IPS-20b (cell line): ENCODE results near the gene SOHLH2.

Source experiments
- H3K27ac ChIP-seq: one replicate; pipeline ENCODE4 v1.5.1; 2013; ENCODE audit warnings: low read length
- H3K27me3 ChIP-seq: 2 replicates; pipeline ENCODE4 v1.6.1; 2013; ENCODE audit warnings: mild to moderate bottlenecking, low read length, inconsistent platforms; ENCODE audit not compliant: insufficient read depth
- H3K36me3 ChIP-seq: 2 replicates; pipeline ENCODE4 v1.6.1; 2013; ENCODE audit warnings: low read depth, mild to moderate bottlenecking, inconsistent platforms, low read length, moderate library complexity; ENCODE audit not compliant: insufficient read depth
- H3K4me1 ChIP-seq: 2 replicates; pipeline ENCODE4 v1.6.1; 2013; ENCODE audit warnings: mild to moderate bottlenecking, control low read depth, inconsistent platforms, low read length, moderate library complexity; ENCODE audit not compliant: insufficient read depth
- H3K4me3 ChIP-seq: 2 replicates; pipeline ENCODE4 v1.5.1; 2013; ENCODE audit warnings: mild to moderate bottlenecking, low read length, inconsistent platforms
- H3K9ac ChIP-seq: 2 replicates; pipeline ENCODE4 v1.6.1; 2013; ENCODE audit warnings: low read depth, mild to moderate bottlenecking, inconsistent platforms, low read length, moderate library complexity
- H3K9me3 ChIP-seq: 2 replicates; pipeline ENCODE4 v1.6.1; 2013; ENCODE audit warnings: mild to moderate bottlenecking, low read depth, low read length, inconsistent platforms; ENCODE audit not compliant: insufficient read depth

SOHLH2 gene, protein sequence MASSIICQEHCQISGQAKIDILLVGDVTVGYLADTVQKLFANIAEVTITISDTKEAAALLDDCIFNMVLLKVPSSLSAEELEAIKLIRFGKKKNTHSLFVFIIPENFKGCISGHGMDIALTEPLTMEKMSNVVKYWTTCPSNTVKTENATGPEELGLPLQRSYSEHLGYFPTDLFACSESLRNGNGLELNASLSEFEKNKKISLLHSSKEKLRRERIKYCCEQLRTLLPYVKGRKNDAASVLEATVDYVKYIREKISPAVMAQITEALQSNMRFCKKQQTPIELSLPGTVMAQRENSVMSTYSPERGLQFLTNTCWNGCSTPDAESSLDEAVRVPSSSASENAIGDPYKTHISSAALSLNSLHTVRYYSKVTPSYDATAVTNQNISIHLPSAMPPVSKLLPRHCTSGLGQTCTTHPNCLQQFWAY

GRCh38 chr13:36214163-36214921, at the start of gene SOHLH2:
TSS of gene SOHLH2 (minus strand) at chr13:36214556. CDS start at chr13:36214526, 30 bp downstream.
- Histone ChIP-seq H3K9ac (no peak within 1 kb of the TSS), H3K4me3 (no peak within 1 kb of the TSS), H3K27ac (no peak within 1 kb of the TSS), H3K9me3 (no peaks in the 10 kb centered on the region), H3K36me3 (no peaks in the 10 kb centered on the region), H3K27me3 (no peaks in the 10 kb centered on the region), H3K4me1 (no peaks in the 10 kb centered on the region; the same call in 1 of the 2 replicates)

DNA sequence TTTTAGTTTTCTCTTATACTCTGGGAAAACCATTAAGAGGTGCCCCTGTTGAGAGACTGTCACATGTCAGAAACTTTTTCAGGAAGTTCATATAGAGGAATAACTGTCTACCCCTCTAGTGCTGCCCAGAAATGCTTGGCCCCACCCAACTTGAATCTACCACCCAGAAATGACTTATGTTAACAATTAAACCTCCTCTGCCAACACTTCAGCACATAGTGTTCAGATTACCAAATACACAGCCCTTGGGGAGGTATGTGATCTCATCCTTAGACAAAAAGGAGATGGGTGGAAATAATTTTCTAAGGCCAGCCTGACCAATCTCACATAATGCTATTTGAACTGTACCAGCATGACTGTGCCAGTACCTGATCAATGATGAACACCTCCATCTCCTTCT, 47.6 kb upstream of the SOHLH2 start:
- Histone ChIP-seq H3K36me3 (no peaks in the 10 kb centered on the region), H3K9me3 (no peaks in the 10 kb centered on the region), H3K27ac (no peak overlapping the region), H3K9ac (no peak overlapping the region), H3K27me3 (no peaks in the 10 kb centered on the region), H3K4me3 (no peak overlapping the region), H3K4me1 (peaks cover 5% of the 10 kb centered on the region; the same call in 1 of the 2 replicates)

- no peak overlapping the region for H3K27ac ChIP-seq
- no peaks in the 10 kb centered on the region for H3K36me3 ChIP-seq
- no peaks in the 10 kb centered on the region for H3K27me3 ChIP-seq
- no peak overlapping the region for H3K9ac ChIP-seq
- peaks cover 5% of the 10 kb centered on the region; the same call in 1 of the 2 replicates for H3K4me1 ChIP-seq
- H3K4me3 ChIP-seq, result no peak overlapping the region
- H3K9me3 ChIP-seq, result no peaks in the 10 kb centered on the region
These were observed 46.7 kb upstream of the SOHLH2 start for GRCh38 chr13:36261011-36261410.

- H3K4me3 ChIP-seq, result no peak overlapping the region
- peaks cover 5% of the 10 kb centered on the region; the same call in 1 of the 2 replicates for H3K4me1 ChIP-seq
- no peaks in the 10 kb centered on the region for H3K27me3 ChIP-seq
- H3K36me3 ChIP-seq, result no peaks in the 10 kb centered on the region
- H3K9me3 ChIP-seq, result no peaks in the 10 kb centered on the region
- no peak overlapping the region for H3K27ac ChIP-seq
- H3K9ac ChIP-seq, result no peak overlapping the region
These were observed 45.2 kb upstream of the SOHLH2 start for GRCh38 chr13:36259361-36260137.

- H3K36me3 ChIP-seq, result no peaks in the 10 kb centered on the region
- no peaks in the 10 kb centered on the region for H3K9me3 ChIP-seq
- H3K4me3 ChIP-seq, result no peak overlapping the region
- no peak overlapping the region for H3K27ac ChIP-seq
- H3K27me3 ChIP-seq, result no peaks in the 10 kb centered on the region
- no peak overlapping the region for H3K9ac ChIP-seq
- H3K4me1 ChIP-seq, result peaks cover 5% of the 10 kb centered on the region; the same call in 1 of the 2 replicates
These were observed 44.5 kb upstream of the SOHLH2 start for GRCh38 chr13:36258831-36259230.

GRCh38 chr13:36251526-36251925, 37.2 kb upstream of the SOHLH2 start:
- no peaks in the 10 kb centered on the region for H3K27me3 ChIP-seq
- H3K4me3 ChIP-seq, result no peak overlapping the region
- peaks cover 2% of the 10 kb centered on the region; the same call in 1 of the 2 replicates for H3K4me1 ChIP-seq
- H3K9me3 ChIP-seq, result no peaks in the 10 kb centered on the region; the same call in 1 of the 2 replicates
- peaks cover 16% of the 10 kb centered on the region; the same call in 1 of the 2 replicates for H3K36me3 ChIP-seq
- H3K27ac ChIP-seq, result no peak overlapping the region
- H3K9ac ChIP-seq, result no peak overlapping the region

DNA sequence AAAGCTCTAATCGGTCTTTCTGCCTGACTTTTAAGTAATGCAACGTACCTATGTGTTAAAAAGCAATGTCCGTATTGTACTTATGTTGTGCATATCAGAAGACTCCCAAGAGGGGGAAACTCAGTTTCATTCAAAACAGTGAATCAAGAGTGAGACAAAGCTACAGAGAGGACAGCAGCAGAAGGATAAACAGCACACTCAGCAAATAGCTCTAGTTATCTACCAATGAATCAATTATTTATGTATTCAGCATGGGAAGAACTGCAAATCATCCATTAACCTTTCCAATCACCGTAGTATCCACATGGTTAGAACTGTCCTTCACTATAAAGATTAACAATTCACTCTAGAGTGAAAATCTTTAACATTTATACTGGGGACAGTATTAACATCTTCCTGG, 36.7 kb upstream of the SOHLH2 start:
- no peak overlapping the region for H3K9ac ChIP-seq
- H3K4me3 ChIP-seq, result no peak overlapping the region
- H3K4me1 ChIP-seq, result peaks cover 2% of the 10 kb centered on the region; the same call in 1 of the 2 replicates
- no peaks in the 10 kb centered on the region for H3K27me3 ChIP-seq
- H3K36me3 ChIP-seq, result peaks cover 21% of the 10 kb centered on the region; the same call in 1 of the 2 replicates
- H3K9me3 ChIP-seq, result no peaks in the 10 kb centered on the region; the same call in 1 of the 2 replicates
- no peak overlapping the region for H3K27ac ChIP-seq

DNA sequence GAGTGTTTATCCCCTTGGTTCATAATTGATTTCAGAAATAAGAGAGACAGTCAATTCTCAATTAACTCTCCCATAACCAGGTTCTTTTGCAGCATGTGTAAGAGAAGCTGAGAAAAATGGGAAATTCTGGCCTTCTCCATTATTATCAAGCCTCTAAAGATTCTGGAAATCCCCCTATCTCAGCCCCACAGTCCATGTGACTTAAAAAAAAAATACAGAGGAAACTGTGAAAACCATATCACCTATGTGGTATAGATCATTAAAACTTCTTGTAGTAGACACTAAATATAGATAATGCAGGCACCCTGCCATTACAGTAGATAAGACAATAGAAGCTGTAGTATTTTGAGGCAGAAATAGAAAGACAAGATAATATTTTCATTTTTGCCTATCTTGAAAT, 34.3 kb upstream of the SOHLH2 start:
- Histone ChIP-seq H3K9ac (no peak overlapping the region), H3K9me3 (no peaks in the 10 kb centered on the region; the same call in 1 of the 2 replicates), H3K4me3 (no peak overlapping the region), H3K27me3 (no peaks in the 10 kb centered on the region), H3K27ac (no peak overlapping the region), H3K4me1 (peaks cover 2% of the 10 kb centered on the region; the same call in 1 of the 2 replicates), H3K36me3 (peaks cover 26% of the 10 kb centered on the region)

GRCh38 chr13:36244990-36245389, 30.6 kb upstream of the SOHLH2 start:
- no peaks in the 10 kb centered on the region for H3K4me1 ChIP-seq
- H3K4me3 ChIP-seq, result no peak overlapping the region
- H3K27ac ChIP-seq, result no peak overlapping the region
- H3K9ac ChIP-seq, result no peak overlapping the region
- H3K9me3 ChIP-seq, result no peaks in the 10 kb centered on the region; the same call in 1 of the 2 replicates
- peaks cover 26% of the 10 kb centered on the region for H3K36me3 ChIP-seq
- no peaks in the 10 kb centered on the region for H3K27me3 ChIP-seq

GRCh38 chr13:36244073-36244472, 29.7 kb upstream of the SOHLH2 start:
- H3K27ac ChIP-seq, result no peak overlapping the region
- no peak overlapping the region for H3K4me3 ChIP-seq
- no peaks in the 10 kb centered on the region for H3K4me1 ChIP-seq
- H3K9ac ChIP-seq, result no peak overlapping the region
- H3K27me3 ChIP-seq, result no peaks in the 10 kb centered on the region
- peaks cover 26% of the 10 kb centered on the region for H3K36me3 ChIP-seq
- no peaks in the 10 kb centered on the region; the same call in 1 of the 2 replicates for H3K9me3 ChIP-seq

DNA sequence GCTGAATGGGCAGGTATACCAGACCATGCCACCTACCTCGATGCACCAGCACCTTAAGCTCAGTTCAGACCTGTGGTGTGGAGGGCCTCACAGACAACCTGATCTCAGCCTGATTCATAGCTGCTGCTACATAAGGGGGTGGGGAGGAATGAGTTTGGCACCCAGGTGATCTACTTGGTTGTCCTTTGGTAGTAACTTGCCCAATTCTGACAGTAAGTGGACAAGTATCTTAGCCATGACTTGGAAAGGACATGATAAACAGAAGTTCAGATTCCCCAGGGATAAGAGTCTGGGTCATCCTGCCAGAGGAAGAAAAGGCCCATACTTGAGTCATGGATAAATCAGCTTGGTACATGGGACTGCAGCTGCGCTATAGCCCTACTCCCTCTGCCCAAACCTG, 28.4 kb upstream of the SOHLH2 start:
- Histone ChIP-seq H3K4me3 (no peak overlapping the region), H3K27ac (no peak overlapping the region), H3K36me3 (peaks cover 23% of the 10 kb centered on the region), H3K9ac (no peak overlapping the region), H3K4me1 (no peaks in the 10 kb centered on the region), H3K9me3 (no peaks in the 10 kb centered on the region; the same call in 1 of the 2 replicates), H3K27me3 (no peaks in the 10 kb centered on the region)
